ENCODE data around the gene TREX2. TPM values are rescaled to one million over a fixed set of nuclear protein-coding genes. Genes with fewer than 3 reads are reported as not detected.
A peak's percentile ranks its signal among the peaks of the same experiment; 100 is the strongest.

Gene TREX2
- total RNA-seq, 2 donors from 2014 or later = 0.94 TPM; not detected in 1

GRCh38 chrX:153411255-153411987 lies 34.4 kb downstream of the TREX2 start, which contains the start of gene ZFP92:
ZFP92 (plus strand) TSS chrX:153411472; CDS start chrX:153418323, 6,851 bp downstream.
- TF ChIP-seq CTCF (IDR thresholded peaks at IDR 0.05) = no peak
- Histone ChIP-seq H3K36me3 (no peaks in the 10 kb centered on the region), H3K9me3 (no peaks in the 10 kb centered on the region), H3K4me1 (peaks cover 0 to 7% of the 10 kb centered on the region in 2 donors), H3K4me3 (peak within 1 kb of the TSS; percentile 46 to 53), H3K27me3 (no peaks in the 10 kb centered on the region), H3K27ac (peak within 1 kb of the TSS in 1 of 2 donors; percentile 29)
- DNase-seq (ENCODE audit: low spot score) = no peak

GRCh38 chrX:153410888-153411254 lies 35.0 kb downstream of the TREX2 start:
- DNase-seq (ENCODE audit: low spot score) = no peak
- no peak overlapping the region for H3K27ac ChIP-seq
- peak overlapping the region in 1 of 2 donors; percentile 53 for H3K4me3 ChIP-seq
- H3K9me3 ChIP-seq = no peaks in the 10 kb centered on the region
- no peaks in the 10 kb centered on the region for H3K27me3 ChIP-seq
- no peaks in the 10 kb centered on the region for H3K36me3 ChIP-seq
- TF ChIP-seq CTCF (IDR thresholded peaks at IDR 0.05) = no peak
- peaks cover 0 to 7% of the 10 kb centered on the region in 2 donors for H3K4me1 ChIP-seq

- no peaks in the 10 kb centered on the region for H3K9me3 ChIP-seq
- H3K27me3 ChIP-seq = no peaks in the 10 kb centered on the region
- peaks cover 0 to 7% of the 10 kb centered on the region in 2 donors for H3K4me1 ChIP-seq
- no peak overlapping the region for H3K27ac ChIP-seq
- DNase-seq (ENCODE audit: low spot score) = no peak
- no peak for TF ChIP-seq CTCF (IDR thresholded peaks at IDR 0.05)
- no peak overlapping the region for H3K4me3 ChIP-seq
- H3K36me3 ChIP-seq = no peaks in the 10 kb centered on the region
Measured at GRCh38 chrX:153410373-153410772, 35.5 kb downstream of the TREX2 start.

- no peaks in the 10 kb centered on the region for H3K9me3 ChIP-seq
- no peak for DNase-seq (ENCODE audit: low spot score)
- H3K4me3 ChIP-seq = no peak overlapping the region
- H3K4me1 ChIP-seq = peaks cover 0 to 7% of the 10 kb centered on the region in 2 donors
- H3K36me3 ChIP-seq = no peaks in the 10 kb centered on the region
- no peak for TF ChIP-seq CTCF (IDR thresholded peaks at IDR 0.05)
- no peak overlapping the region for H3K27ac ChIP-seq
- no peaks in the 10 kb centered on the region for H3K27me3 ChIP-seq
Measured at GRCh38 chrX:153409414-153410101, 36.3 kb downstream of the TREX2 start.

GRCh38 chrX:153408871-153409351 lies 36.9 kb downstream of the TREX2 start:
- DNase-seq (ENCODE audit: low spot score) = no peak
- Histone ChIP-seq H3K27ac (no peak overlapping the region), H3K9me3 (no peaks in the 10 kb centered on the region)

More at GRCh38 chrX:153408871-153409351, 36.9 kb downstream of the TREX2 start:
- Histone ChIP-seq H3K27me3 (no peaks in the 10 kb centered on the region), H3K4me3 (no peak overlapping the region), H3K36me3 (no peaks in the 10 kb centered on the region), H3K4me1 (peaks cover 0 to 7% of the 10 kb centered on the region in 2 donors)
- no peak for TF ChIP-seq CTCF (IDR thresholded peaks at IDR 0.05)
